Stimulated activated CD4-positive, alpha-beta T cell treated with anti-CD3 and anti-CD28 coated beads, Interleukin-1b, Interleukin-23, amount 100 ng/mL, for 4 hours (primary cell): ENCODE data around the gene CARS1.
A peak's percentile ranks its signal among the peaks of the same experiment; 100 is the strongest.

ENCODE experiments used
- DNase-seq, 2 donors: peaks; one replicate each; pipeline ENCODE4 v3.0.0-alpha.2; 2020; ENCODE audit warnings: low read depth in 2 of 2

The CARS1 gene

DNA sequence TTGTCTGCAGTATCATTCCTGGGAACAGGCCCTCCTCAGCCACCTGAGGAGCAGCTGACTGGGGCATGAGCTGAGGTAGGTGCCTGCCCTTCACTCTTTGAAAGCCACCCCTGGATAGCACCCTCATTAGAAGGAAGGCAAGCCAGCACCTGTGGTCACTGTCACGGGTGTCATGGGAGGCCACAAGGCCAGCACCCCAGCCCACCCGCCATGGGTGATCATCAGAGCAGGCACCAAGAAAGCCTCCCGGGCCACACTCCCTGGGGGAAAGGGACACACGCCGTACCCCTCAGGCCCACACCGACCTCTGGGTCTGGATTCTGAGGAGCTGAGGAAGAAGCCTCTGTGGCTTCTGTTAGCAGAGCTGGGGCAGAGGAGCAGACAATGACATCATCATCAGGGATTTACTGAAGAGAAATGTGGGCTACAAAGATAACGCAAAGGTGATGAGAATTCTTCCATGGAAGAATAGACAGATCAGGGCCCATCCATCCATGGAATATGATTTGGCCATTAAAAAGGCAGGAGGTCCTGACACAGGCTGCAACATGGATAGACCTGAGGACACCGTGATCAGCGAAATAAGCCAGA, 48.4 kb downstream of the CARS1 start:
- no peak for DNase-seq

GRCh38 chr11:3007404-3008010, 49.7 kb downstream of the CARS1 start:
- no peak for DNase-seq

DNA sequence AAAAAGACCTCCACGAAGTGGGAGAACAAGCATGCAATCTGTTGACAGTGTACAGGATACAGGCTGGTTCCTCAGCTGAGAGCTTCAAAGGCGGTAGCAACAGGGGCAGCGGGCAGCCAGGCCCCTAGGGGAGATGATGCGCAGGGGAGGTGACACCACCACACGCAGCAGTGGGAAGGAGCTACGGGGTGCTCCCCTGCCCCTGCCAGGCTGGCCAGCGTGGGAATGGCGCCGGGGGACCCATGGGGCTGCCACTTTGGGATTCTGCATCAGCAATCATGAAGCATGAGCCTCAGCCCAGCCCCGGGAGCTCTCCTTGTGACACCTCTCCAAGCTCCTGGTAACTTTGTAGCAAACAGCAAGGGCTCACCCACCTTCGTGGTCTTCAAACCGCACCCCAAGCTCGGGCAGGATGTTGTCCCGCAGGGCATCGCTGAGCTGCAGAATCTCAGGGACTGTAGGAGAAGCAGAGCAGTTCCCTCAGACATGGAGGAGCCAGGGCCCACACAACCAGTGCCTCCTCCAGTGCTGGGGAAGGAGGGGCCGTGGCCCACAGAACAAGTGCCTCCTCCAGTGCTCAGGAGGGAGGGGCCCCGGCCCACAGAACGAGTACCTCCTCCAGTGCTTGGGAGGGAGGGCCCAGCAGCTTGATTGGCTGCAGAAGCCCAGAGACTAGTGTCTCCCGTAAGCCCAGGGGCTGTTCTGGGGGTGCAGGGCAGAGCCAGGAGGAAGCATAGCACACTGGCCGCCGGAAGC, 50.5 kb downstream of the CARS1 start:
- DNase-seq = no peak

DNA sequence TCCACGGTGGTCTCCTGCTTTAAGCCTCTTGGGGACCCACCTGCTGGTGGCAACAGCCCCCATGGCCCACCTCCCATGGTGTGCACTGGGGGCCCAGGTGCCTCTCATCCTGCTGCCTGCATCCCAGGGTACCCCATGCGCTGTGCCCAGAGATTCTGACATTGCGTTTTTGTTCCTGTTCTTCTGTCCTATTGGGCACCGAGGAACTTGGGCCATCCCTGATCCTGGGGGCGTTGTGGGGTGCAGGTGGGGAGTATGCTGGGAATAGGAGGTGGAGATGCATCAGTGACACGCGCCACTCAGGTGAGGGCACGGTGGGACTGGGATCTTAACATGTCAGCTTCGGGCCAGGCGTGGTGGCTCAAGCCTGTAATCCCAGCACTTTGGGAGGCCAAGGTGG, 52.7 kb downstream of the CARS1 start:
- DNase-seq = no peak

DNA sequence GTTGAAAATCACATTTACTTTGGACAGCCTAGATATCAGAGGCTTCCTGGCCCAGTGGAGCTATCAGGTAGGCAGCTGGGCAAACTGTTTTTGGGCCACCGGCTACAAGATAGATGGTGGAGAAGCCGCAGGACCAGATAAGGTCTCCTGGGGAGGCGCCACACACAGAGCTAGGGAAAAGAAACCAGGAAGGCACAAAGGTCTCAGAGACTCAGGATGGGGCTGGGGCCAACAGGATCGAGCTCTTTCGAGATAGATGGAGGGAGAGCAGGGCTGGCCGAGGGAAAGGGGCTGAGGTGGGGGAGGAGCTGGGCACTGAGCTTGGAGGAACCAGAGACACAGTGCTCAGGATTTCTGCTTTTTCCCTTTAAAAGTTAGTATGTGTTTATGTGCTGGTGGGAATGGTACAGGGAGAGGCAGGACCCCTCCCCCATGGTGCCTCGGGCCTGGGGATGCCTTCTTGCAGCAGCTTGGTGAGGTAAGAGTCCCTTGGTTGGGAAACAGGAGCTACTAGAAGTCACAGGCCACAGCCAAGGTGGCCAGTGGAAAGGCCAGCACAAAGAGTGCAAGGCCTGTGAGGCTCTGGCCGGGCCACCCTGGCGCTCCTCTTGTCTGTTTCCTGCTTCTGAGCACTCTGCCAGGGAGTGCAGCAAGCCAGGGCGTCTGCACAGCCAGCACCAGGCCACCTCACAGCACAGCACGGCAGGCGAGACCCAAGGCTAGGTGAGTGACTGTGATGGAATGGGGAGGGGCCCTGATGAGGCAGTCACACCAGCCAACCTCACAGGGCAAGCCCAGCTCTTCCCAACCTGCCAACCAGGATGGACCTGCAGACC, 53.6 kb downstream of the CARS1 start:
- no peak for DNase-seq

DNA sequence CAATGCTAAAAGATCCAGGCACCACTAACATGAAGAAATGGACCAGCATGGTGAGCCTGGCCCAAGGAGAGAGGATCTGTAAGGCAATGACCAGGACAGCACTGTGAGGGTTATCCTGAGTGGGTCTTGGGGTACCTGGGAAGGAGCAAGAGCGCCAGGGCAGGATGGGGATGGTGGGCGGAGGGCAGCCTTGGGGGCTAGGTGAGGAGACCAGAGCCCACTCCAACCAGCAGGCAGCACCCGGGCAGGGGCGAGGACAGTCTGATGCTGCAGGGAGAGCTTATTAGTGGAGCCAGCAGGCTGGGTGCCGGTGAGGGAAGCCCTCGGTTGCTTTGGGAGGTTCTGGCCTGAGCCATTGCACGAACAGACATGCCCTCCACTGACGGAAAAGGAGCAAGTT, 54.4 kb downstream of the CARS1 start:
- no peak for DNase-seq

DNA sequence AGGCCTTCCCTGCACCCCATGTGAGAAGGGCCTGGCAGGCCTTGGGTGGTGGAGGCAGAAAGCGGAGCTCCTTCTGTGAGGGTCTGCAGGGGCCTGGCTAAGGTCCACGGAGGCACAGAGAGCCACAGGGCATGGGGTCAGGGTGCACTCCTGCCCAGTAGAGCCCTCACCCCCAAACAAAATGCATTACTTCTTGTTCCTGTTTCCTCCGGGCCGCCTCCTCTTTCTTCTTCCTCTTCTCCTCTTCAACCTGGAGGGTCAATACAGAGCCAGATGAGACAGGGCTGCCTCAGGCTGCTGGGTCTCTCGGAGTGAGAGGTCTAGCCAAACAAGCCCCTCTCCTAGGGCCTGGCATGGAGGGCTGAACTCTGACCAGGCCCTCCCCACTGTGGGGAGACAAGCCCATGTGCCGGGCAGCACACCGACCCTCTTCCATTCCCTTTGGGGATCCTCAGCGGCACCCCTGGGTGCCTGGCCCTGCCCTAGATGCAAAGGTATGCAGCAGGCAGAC, 54.8 kb downstream of the CARS1 start:
- DNase-seq = no peak

GRCh38 chr11:3001496-3001895, 55.7 kb downstream of the CARS1 start:
- no peak for DNase-seq

DNA sequence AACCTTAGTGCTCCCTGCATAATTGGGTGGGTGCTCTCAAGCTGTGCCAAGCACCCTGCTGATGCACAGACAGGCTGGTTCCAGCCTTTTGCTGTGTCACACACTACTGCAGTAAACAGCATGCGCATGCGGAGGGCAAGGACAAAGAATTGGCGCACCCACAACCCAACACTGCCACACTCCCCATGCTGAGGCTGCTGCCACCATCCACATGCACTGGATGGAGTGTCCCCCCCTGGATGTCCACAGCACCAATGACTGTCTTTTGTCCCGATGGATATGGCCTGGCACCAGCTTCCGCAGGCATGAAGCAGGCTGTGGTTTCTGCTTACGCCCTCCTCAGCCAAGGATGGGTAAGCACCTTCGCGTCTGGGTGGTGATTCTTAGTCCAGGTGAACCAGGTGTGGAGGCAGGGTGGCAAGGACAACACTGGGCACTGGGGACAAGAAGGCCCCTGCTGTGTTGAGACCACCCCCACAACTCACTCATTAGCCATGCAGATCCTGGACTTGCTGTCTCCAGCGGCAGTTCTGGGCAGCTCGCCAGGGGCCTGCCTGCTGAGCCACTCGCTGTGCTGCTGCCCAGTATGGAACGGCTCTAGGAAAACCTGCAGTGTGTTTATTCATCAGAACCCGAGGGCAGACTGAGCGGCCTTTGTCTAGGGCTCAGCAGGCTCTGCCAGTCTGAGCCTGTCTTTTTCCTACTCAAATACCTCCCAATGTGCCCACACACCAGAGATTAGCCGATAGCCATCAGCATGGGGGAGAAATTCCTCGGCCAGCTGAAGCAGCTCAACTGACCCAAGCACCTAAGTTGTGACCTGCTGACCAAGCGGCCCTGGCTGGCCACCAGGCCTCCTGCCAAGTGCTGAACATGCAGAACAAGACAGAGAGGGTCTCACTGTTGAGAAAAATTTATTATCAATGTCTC, 56.9 kb downstream of the CARS1 start:
- DNase-seq = no peak

- DNase-seq = no peak
Measured at GRCh38 chr11:2999464-2999998, 57.7 kb downstream of the CARS1 start.

DNA sequence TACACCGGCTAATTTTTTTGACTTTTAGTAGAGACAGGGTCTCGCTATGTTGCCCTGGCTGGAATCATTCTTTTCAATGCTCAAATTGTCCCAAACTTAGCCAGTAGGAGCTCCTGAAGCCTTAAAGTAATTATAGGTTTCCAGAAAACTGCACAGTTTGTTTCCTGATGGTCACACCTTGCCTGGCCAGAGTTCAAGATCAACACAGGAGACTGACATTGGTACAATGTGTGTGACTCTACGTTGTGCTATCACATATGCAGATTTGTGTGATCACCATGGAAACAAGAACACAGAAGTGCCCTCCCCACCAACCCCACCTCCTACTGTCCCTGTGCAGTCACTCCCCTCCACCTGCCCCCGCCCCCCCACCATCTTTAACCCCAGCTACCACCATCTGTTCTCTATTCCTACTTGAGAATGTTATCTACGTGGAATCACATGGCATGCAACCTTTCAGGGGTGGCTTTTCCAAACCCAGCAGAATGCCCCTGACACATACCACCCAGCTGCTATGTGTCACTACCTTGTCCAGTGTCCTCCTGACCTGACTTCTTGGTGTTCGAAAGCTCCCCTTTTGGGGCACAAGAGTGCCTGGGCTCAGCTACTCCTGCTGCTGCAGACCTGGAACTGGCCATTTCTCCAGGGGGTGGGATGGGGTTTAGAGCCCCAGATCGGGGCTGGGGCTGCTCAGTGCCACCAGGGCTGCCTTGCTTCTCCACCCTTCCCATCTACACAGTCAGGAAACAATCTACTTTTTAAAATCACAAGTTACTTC, 59.0 kb downstream of the CARS1 start:
- no peak for DNase-seq

DNA sequence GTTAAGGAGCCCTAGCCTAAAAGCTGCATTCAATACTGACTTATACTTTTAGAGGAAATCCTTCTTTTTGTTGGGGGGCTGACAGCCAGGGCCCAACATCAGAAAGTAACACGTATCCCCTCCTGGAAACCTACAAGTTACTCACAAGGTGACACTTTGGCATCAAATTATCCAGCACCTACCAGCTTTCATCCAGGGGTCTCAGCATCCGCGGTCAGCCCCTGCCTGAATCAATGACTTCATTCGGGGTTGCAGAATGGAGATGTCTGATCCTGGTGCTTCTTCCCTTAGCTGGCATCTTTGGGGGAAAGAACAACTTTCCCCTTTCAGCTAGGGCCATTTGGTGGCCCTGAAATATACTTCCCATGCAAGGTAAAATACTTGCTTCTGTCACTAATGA, 59.8 kb downstream of the CARS1 start:
- DNase-seq = no peak

GRCh38 chr11:2996976-2997375, 60.2 kb downstream of the CARS1 start:
- DNase-seq = no peak

DNA sequence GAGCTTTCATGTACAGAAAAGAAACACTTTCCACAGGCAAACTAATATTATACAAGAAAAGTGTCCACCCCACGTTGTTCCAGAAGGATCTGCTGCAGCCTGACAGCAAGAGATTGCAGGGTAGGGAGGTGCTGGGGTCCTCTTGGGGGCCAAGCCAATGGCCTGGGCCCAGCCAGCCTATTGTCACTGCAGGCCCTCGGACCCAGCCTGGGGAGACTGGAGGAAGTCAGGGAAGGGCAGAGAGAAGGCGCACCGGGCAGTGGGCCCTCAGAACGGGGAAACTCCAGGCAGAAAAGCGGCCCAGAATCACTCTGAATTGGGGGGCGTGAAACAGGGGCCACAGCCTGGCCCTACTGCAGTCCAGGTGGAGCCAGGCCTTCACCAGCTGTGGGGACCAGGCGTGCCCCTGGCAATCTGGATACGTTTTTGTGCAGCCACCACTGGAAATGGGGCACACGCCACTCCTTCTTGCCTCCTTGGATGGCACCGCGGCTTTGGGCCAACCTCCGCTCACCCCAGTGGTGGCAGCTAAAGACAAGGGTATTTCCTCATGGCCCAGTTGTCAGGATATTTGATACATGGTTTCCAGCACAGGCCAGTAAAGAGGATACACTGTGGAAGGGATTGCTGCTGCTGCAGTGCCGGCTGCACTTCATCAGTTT, 61.2 kb downstream of the CARS1 start:
- no peak for DNase-seq

DNA sequence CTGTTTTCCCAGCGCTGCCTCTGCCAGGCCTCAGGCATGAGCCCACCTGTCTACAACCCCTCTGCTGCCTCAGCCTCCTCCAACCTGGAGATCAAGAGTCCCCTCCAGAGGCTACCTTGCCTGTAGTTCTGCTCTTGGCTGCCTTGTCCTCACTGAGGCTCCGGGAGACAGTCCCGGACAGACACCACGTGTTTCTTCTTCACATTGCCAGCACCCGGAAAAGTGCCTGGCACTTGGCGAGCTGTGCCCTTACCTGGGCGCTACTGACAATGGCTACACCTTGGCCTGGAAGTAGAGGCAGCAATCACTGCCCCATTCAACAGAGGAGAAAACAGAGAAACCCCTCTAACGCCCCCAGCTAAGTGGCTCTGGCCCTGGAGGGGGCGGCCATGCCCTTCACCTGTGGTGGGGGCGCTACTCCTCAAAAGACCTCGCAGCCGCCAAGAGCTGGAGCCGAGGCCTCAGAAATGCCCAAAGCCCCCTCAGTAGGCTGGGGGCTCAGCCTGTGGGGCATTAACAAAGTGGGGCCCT, 62.1 kb downstream of the CARS1 start:
- DNase-seq = no peak

- no peak for DNase-seq
Measured at GRCh38 chr11:2994336-2994730, 62.9 kb downstream of the CARS1 start.

DNA sequence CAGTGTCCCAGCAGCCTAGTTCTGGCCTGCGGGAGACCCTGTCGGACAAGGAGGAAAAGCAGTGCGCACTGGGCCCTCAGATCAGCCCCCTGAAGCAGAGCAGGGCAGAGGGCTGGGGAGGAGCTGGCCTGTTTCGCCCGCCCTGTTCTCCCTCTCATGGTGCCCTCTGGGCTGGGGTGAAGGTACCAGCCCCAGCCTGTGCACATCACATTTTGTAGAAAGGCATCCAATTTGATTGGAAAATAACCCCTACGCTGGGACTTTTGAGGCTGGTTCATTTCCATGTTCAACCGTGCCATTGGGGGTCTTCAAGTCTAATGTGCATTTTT, 64.3 kb downstream of the CARS1 start:
- no peak for DNase-seq

GRCh38 chr11:2992234-2992996, 64.8 kb downstream of the CARS1 start, which contains the start of gene NAP1L4:
TSS of gene NAP1L4 (minus strand) at chr11:2992329. CDS start at chr11:2979220, 13,109 bp downstream.
- peak; percentile 91 to 95 for DNase-seq
